Measurements from ENCODE around the gene CCR5AS.

DNA sequence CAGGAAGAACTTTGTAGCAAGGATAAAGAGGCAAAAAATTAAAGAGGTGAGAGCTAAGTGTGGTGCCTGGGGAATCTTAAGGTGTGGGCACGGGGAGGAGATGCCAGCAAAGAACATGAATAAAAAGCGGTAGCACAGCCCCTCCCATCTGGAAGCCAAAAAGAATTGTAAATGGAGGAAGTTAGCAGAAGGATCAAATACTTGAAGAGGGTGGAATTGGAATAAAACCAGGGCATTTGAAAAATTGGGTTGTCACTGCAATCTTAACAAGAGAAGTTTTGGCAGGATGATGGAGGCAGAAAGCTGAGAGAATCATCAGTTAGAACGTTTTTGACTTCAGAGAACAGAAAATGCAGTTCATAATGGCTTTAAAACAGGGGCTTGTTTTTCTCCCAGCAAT, 50.6 kb downstream of the CCR5AS start:
- TF ChIP-seq RAD21 (conservative IDR thresholded peaks at IDR 0.05) (no peak), EZH2 (IDR thresholded peaks at IDR 0.05; ENCODE audit: borderline replicate concordance, insufficient read depth, low read length, poor library complexity, severe bottlenecking) (no peak), TAF1 (IDR thresholded peaks at IDR 0.05; ENCODE audit: low read depth) (no peak), POLR2AphosphoS5 (IDR thresholded peaks at IDR 0.05) (no peak)
- TF ChIP-seq, protein P1, sequence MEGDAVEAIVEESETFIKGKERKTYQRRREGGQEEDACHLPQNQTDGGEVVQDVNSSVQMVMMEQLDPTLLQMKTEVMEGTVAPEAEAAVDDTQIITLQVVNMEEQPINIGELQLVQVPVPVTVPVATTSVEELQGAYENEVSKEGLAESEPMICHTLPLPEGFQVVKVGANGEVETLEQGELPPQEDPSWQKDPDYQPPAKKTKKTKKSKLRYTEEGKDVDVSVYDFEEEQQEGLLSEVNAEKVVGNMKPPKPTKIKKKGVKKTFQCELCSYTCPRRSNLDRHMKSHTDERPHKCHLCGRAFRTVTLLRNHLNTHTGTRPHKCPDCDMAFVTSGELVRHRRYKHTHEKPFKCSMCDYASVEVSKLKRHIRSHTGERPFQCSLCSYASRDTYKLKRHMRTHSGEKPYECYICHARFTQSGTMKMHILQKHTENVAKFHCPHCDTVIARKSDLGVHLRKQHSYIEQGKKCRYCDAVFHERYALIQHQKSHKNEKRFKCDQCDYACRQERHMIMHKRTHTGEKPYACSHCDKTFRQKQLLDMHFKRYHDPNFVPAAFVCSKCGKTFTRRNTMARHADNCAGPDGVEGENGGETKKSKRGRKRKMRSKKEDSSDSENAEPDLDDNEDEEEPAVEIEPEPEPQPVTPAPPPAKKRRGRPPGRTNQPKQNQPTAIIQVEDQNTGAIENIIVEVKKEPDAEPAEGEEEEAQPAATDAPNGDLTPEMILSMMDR (IDR thresholded peaks at IDR 0.05; ENCODE audit: poor library complexity, severe bottlenecking), result no peak
- TF ChIP-seq, protein P2, sequence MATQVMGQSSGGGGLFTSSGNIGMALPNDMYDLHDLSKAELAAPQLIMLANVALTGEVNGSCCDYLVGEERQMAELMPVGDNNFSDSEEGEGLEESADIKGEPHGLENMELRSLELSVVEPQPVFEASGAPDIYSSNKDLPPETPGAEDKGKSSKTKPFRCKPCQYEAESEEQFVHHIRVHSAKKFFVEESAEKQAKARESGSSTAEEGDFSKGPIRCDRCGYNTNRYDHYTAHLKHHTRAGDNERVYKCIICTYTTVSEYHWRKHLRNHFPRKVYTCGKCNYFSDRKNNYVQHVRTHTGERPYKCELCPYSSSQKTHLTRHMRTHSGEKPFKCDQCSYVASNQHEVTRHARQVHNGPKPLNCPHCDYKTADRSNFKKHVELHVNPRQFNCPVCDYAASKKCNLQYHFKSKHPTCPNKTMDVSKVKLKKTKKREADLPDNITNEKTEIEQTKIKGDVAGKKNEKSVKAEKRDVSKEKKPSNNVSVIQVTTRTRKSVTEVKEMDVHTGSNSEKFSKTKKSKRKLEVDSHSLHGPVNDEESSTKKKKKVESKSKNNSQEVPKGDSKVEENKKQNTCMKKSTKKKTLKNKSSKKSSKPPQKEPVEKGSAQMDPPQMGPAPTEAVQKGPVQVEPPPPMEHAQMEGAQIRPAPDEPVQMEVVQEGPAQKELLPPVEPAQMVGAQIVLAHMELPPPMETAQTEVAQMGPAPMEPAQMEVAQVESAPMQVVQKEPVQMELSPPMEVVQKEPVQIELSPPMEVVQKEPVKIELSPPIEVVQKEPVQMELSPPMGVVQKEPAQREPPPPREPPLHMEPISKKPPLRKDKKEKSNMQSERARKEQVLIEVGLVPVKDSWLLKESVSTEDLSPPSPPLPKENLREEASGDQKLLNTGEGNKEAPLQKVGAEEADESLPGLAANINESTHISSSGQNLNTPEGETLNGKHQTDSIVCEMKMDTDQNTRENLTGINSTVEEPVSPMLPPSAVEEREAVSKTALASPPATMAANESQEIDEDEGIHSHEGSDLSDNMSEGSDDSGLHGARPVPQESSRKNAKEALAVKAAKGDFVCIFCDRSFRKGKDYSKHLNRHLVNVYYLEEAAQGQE (IDR thresholded peaks at IDR 0.05; ENCODE audit: borderline replicate concordance), result no peak
